GM12878 (cell line): ENCODE results near the gene MALSU1. TPM values are rescaled to one million over a fixed set of nuclear protein-coding genes. Genes with fewer than 3 reads are reported as not detected.

Experiments used
- ATAC-seq: fragments of 200-7000 bp; cut with Tn5 transposase; 3 replicates; pipeline ENCODE4 v1.9.1; 2020; ENCODE audit warnings: mild to moderate bottlenecking, moderate library complexity
- BruUV-seq: library from RNA; stranded (reverse); fragments of 400-500 nt; replicated peaks from 2 replicates; lab custom pipeline; 2021; lab: Mats Ljungman, UMichigan
- CTCF ChIA-PET: fragments of 300-600 bp; sonication (Branson Sonifier 250); formaldehyde crosslinking; extraction: SDS; loops from one replicate; lab custom pipeline; 2021; ENCODE audit warnings: inconsistent platforms; lab: Yijun Ruan, JAX
- POLR2A ChIA-PET: fragments of 350-600 bp; formaldehyde crosslinking; extraction: SDS; loops from one replicate; lab custom pipeline; 2021; ENCODE audit warnings: inconsistent platforms; lab: Charles Lee
- RAD21 ChIA-PET: fragments of 300-600 bp; sonication (Branson Sonifier 250); formaldehyde crosslinking; loops from one replicate; lab custom pipeline; 2023; ENCODE audit warnings: antibody characterized with exemption; ENCODE audit not compliant: unreplicated experiment; lab: Charles Lee
- SMC1A ChIA-PET: fragments of 300-600 bp; sonication (Branson Sonifier 250); formaldehyde crosslinking; loops from one replicate; lab custom pipeline; 2023; ENCODE audit not compliant: unreplicated experiment, uncharacterized antibody; lab: Charles Lee
- DNase-seq: peaks from one replicate; pipeline ENCODE4 v3.0.0-alpha.2; 2011; ENCODE audit warnings: low read depth, low spot score
- FAIRE-seq: peaks from 3 replicates; lab custom pipeline; 2011; peaks lifted over from hg19 to GRCh38; lab: Jason Lieb, UNC
- H2AFZ ChIP-seq: 2 replicates; pipeline ENCODE4 v1.6.0; 2011; ENCODE audit warnings: low read depth, low read length, control low read depth; ENCODE audit not compliant: control insufficient read depth
- H3K27ac ChIP-seq: 2 replicates; pipeline ENCODE4 v1.5.1; 2011; ENCODE audit warnings: control low read depth; ENCODE audit not compliant: control insufficient read depth, insufficient read depth
- H3K27me3 ChIP-seq, 2 experiments: replicated peaks in 1 of 2; 2 replicates each; pipeline versions ENCODE4 v1.6.0 to v1.6.1; 2011; ENCODE audit warnings: low read length in 1 of 2; ENCODE audit not compliant: control insufficient read depth in 2 of 2, insufficient read depth in 2 of 2
- H3K36me3 ChIP-seq, 2 experiments: 2 replicates each; pipeline ENCODE4 v1.5.1; 2011; ENCODE audit warnings: low read length in 1 of 2; ENCODE audit not compliant: control insufficient read depth in 2 of 2, insufficient read depth in 2 of 2
- H3K4me1 ChIP-seq: 2 replicates; pipeline ENCODE4 v1.6.1; 2011; ENCODE audit warnings: mild to moderate bottlenecking, low read length, moderate library complexity, mixed read lengths; ENCODE audit not compliant: control insufficient read depth, insufficient read depth
- H3K4me2 ChIP-seq: 2 replicates; pipeline ENCODE4 v1.6.0; 2011; ENCODE audit warnings: control low read depth; ENCODE audit not compliant: control insufficient read depth, insufficient read depth
- H3K4me3 ChIP-seq: fragments of 200-600 bp; sonication (generic); 2 replicates; pipeline ENCODE4 v1.5.1; 2016
- H3K79me2 ChIP-seq: 2 replicates; pipeline ENCODE4 v1.6.0; 2011; ENCODE audit warnings: low read length; ENCODE audit not compliant: control insufficient read depth, insufficient read depth
- H3K9ac ChIP-seq: 2 replicates; pipeline ENCODE4 v1.8.0; 2011; ENCODE audit warnings: low read length, control low read depth, mixed read lengths; ENCODE audit not compliant: control insufficient read depth, insufficient read depth
- H3K9me3 ChIP-seq: replicated peaks from 3 replicates; pipeline ENCODE4 v1.5.1; 2011; ENCODE audit warnings: mild to moderate bottlenecking, low read length; ENCODE audit not compliant: control insufficient read depth, insufficient read depth
- H4K20me1 ChIP-seq: 2 replicates; pipeline ENCODE4 v1.6.0; 2011; ENCODE audit not compliant: control insufficient read depth, insufficient read depth
- ATF3 ChIP-seq: IDR thresholded peaks from 2 replicates; pipeline ENCODE4 v1.6.1; 2011; ENCODE audit warnings: low read depth, mild to moderate bottlenecking, low read length, moderate library complexity, borderline replicate concordance; ENCODE audit errors: extremely low read depth
- ATF7 ChIP-seq: fragments of 450-650 bp; IDR thresholded peaks from 2 replicates; pipeline ENCODE4 v1.6.1; 2016; ENCODE audit warnings: low read depth, mild to moderate bottlenecking
- CBFB ChIP-seq: IDR thresholded peaks from 2 replicates; pipeline ENCODE4 v1.6.1; 2016; ENCODE audit warnings: antibody characterized with exemption, low read depth
- CREM ChIP-seq: IDR thresholded peaks from 2 replicates; pipeline ENCODE4 v1.6.1; 2014; ENCODE audit warnings: antibody characterized with exemption, low read depth
- HCFC1 ChIP-seq: fragments of 150-350 bp; IDR thresholded peaks from 2 replicates; pipeline ENCODE4 v1.6.1; 2014; ENCODE audit warnings: low read length
- HDAC2 ChIP-seq: fragments of 200-600 bp; sonication (generic); IDR thresholded peaks from 2 replicates; pipeline ENCODE4 v1.6.1; 2017
- KAT2A ChIP-seq: conservative IDR thresholded peaks from 2 replicates; pipeline ENCODE4 v1.6.1; 2011; ENCODE audit warnings: low read depth, low read length; ENCODE audit not compliant: control insufficient read depth
- MYC ChIP-seq: IDR thresholded peaks from 2 replicates; pipeline ENCODE4 v1.6.1; 2011; ENCODE audit warnings: mild to moderate bottlenecking, low read length, moderate library complexity, inconsistent platforms; ENCODE audit not compliant: insufficient read depth, insufficient replicate concordance, insufficient read length, severe bottlenecking
- NFXL1 ChIP-seq: fragments of 450-650 bp; IDR thresholded peaks from 2 replicates; pipeline ENCODE4 v1.6.1; 2017; ENCODE audit warnings: antibody characterized with exemption, mild to moderate bottlenecking, borderline replicate concordance
- NR2C2 ChIP-seq: IDR thresholded peaks from 2 replicates; pipeline ENCODE4 v1.6.1; 2011; ENCODE audit warnings: borderline replicate concordance, low read depth; ENCODE audit not compliant: control insufficient read depth, insufficient read length
- RB1 ChIP-seq: fragments of 450-650 bp; formaldehyde crosslinking; IDR thresholded peaks from 2 replicates; pipeline ENCODE4 v1.6.1; 2017; ENCODE audit warnings: mild to moderate bottlenecking, borderline replicate concordance
- SIN3A ChIP-seq: IDR thresholded peaks from 2 replicates; pipeline ENCODE4 v1.6.1; 2012; ENCODE audit warnings: low read depth, low read length, improper control_type of control experiment
- YY1 ChIP-seq: IDR thresholded peaks from 2 replicates; pipeline ENCODE4 v1.6.1; 2011; ENCODE audit warnings: low read depth, mild to moderate bottlenecking, low read length
- whole genome bisulfite sequencing: methylation state at CpG from one replicate; pipeline ENCODE4 v1.1.6; 2016; ENCODE audit warnings: low lambda C conversion rate; ENCODE audit not compliant: insufficient replicate concordance, insufficient coverage; ENCODE audit errors: missing lambda C conversion rate; 5-methylcytosine and 5-hydroxymethylcytosine counted together
- in situ Hi-C: fragments of 300-500 bp; cut with MboI; formaldehyde crosslinking; loops from 9 replicates; pipeline ENCODE4 v1.14.3; 2018; ENCODE audit warnings: mixed read lengths
- intact Hi-C: fragments of 100-400 bp; cut with micrococcal nuclease; formaldehyde crosslinking; loops from one replicate; pipeline ENCODE4 v1.14.2; 2022; ENCODE audit not compliant: unreplicated experiment
- polyA plus RNA-seq, 11 experiments: library from polyadenylated mRNA; depleted of rRNA in 4 of 11; unstranded in 6 of 11; stranded (reverse) in 5 of 11; fragments of >200 nt; fragmentation: Nextera tagmentation in 4 of 11; fragmentation: Illumina TruSeq in 1 of 11; extraction: Ambion mirVana in 4 of 11; extraction: Trizol in 1 of 11; gene quantifications; 1 replicate in 1 of 11; 2 replicates in 10 of 11; pipeline versions ENCODE4 v1.2.1 to v1.2.3, GENCODE V29; 2011 to 2016; ENCODE audit warnings: inconsistent platforms in 2 of 11, missing spikeins in 2 of 11, low read depth in 1 of 11
- total RNA-seq, 4 experiments: library from RNA; depleted of rRNA in 3 of 4; stranded (reverse); fragments of >200 nt in 3 of 4; fragmentation: Illumina TruSeq in 1 of 4; extraction: Trizol in 1 of 4; gene quantifications; 2 replicates each; pipeline versions ENCODE4 v1.2.1 to v1.2.3, GENCODE V29; 2013 to 2021
- TF ChIP-seq, protein P1 (sequence below): fragments of 450-650 bp; IDR thresholded peaks from 2 replicates; pipeline ENCODE4 v1.6.1; 2016; ENCODE audit warnings: mild to moderate bottlenecking
- TF ChIP-seq, protein P2 (sequence below): fragments of 450-650 bp; formaldehyde crosslinking; IDR thresholded peaks from 2 replicates; pipeline ENCODE4 v1.5.0; 2022; ENCODE audit warnings: mild to moderate bottlenecking, missing genetic modification characterization

The MALSU1 gene
- total and polyA plus RNA-seq, 10 of the 15 experiments (the other 5 are each of a cell fraction or from before 2014, with no cell fraction given): 8.5 to 159 (median 73.7) TPM

GRCh38 chr7:23347682-23348180 is 48.6 kb downstream of the MALSU1 start (continued):
- TF ChIP-seq, protein P1, sequence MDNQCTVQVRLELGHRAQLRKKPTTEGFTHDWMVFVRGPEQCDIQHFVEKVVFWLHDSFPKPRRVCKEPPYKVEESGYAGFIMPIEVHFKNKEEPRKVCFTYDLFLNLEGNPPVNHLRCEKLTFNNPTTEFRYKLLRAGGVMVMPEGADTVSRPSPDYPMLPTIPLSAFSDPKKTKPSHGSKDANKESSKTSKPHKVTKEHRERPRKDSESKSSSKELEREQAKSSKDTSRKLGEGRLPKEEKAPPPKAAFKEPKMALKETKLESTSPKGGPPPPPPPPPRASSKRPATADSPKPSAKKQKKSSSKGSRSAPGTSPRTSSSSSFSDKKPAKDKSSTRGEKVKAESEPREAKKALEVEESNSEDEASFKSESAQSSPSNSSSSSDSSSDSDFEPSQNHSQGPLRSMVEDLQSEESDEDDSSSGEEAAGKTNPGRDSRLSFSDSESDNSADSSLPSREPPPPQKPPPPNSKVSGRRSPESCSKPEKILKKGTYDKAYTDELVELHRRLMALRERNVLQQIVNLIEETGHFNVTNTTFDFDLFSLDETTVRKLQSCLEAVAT: no peak
- no peak for TF ChIP-seq RB1
- no peak for TF ChIP-seq NFXL1
- TF ChIP-seq CREM: no peak
- no peak for TF ChIP-seq HCFC1
- no peak for TF ChIP-seq YY1

- Histone ChIP-seq H3K9me3 (no peaks in the 10 kb centered on the region), H3K79me2 (no peaks in the 10 kb centered on the region; the same call in none of the 2 replicates), H3K27me3 (no peaks in the 10 kb centered on the region), H3K4me3 (no peak overlapping the region), H3K36me3 (peaks cover 2 to 19% of the 10 kb centered on the region in 2 experiments; a peak in 3 of 4 replicates), H3K4me2 (no peak overlapping the region), H3K9ac (no peak overlapping the region), H3K4me1 (peaks cover 27% of the 10 kb centered on the region), H2AFZ (no peak overlapping the region), H4K20me1 (no peaks in the 10 kb centered on the region; the same call in 1 of the 2 replicates), H3K27ac (no peak overlapping the region)
- RAD21 ChIA-PET: interaction anchor here (1.0 to 1.6 kb wide), 3 partner anchors 8 to 18 kb away, joined by 3 to 5 read pairs (median 3); no protein-coding TSS in a partner anchor
- no peak for FAIRE-seq
- CTCF ChIA-PET: interaction anchor here (0.6 to 5.9 kb wide), 8 partner anchors 9 to 172 kb away, joined by 3 to 29 read pairs (median 4); no protein-coding TSS in a partner anchor
- POLR2A ChIA-PET: interaction anchor here (0.6 to 1.4 kb wide), 4 partner anchors 11 to 1291 kb away, joined by 3 to 4 read pairs (median 3); no protein-coding TSS in a partner anchor
- in situ Hi-C loops (no loop called here), intact Hi-C loops (loop anchor here (5.0 to 10.0 kb wide), 2 partner anchors 165 to 183 kb away; partner anchors contain the start of genes NUP42 and TRA2A)
- SMC1A ChIA-PET: interaction anchor here (0.8 to 2.2 kb wide), 7 partner anchors 8 to 113 kb away, joined by 3 to 9 read pairs (median 4); no protein-coding TSS in a partner anchor
- no TSS peak for BruUV-seq
- WGBS: 82% methylated on average over 7 of the region's 7 CpGs
- no peak for ATAC-seq
- no peak for DNase-seq
- no peak for TF ChIP-seq KAT2A
- TF ChIP-seq NR2C2: no peak
- TF ChIP-seq SIN3A: no peak
- no peak for TF ChIP-seq MYC
- TF ChIP-seq, protein P2, sequence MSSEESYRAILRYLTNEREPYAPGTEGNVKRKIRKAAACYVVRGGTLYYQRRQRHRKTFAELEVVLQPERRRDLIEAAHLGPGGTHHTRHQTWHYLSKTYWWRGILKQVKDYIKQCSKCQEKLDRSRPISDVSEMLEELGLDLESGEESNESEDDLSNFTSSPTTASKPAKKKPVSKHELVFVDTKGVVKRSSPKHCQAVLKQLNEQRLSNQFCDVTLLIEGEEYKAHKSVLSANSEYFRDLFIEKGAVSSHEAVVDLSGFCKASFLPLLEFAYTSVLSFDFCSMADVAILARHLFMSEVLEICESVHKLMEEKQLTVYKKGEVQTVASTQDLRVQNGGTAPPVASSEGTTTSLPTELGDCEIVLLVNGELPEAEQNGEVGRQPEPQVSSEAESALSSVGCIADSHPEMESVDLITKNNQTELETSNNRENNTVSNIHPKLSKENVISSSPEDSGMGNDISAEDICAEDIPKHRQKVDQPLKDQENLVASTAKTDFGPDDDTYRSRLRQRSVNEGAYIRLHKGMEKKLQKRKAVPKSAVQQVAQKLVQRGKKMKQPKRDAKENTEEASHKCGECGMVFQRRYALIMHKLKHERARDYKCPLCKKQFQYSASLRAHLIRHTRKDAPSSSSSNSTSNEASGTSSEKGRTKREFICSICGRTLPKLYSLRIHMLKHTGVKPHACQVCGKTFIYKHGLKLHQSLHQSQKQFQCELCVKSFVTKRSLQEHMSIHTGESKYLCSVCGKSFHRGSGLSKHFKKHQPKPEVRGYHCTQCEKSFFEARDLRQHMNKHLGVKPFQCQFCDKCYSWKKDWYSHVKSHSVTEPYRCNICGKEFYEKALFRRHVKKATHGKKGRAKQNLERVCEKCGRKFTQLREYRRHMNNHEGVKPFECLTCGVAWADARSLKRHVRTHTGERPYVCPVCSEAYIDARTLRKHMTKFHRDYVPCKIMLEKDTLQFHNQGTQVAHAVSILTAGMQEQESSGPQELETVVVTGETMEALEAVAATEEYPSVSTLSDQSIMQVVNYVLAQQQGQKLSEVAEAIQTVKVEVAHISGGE (CRISPR knock-in tag): no peak
- TF ChIP-seq ATF3: no peak
- no peak for TF ChIP-seq RB1
- TF ChIP-seq CBFB: no peak
- no peak for TF ChIP-seq ATF7
- no peak for TF ChIP-seq HDAC2
These were observed 50.5 kb downstream of the MALSU1 start for GRCh38 chr7:23349484-23350157.
